SU-DHL-6 (cell line): Measurements from ENCODE around the gene VGLL3.

Experiments
- H2AFZ ChIP-seq: fragments of 200-600 bp; sonication (generic); 2 replicates; pipeline ENCODE4 v1.6.1; 2014; ENCODE audit warnings: low read depth, mild to moderate bottlenecking, moderate library complexity, mixed read lengths, antibody characterized with exemption, low read length; ENCODE audit not compliant: severe bottlenecking
- H3F3A ChIP-seq: fragments of 200-600 bp; shearing (Covaris generic); 2 replicates; pipeline ENCODE4 v1.6.0; 2016; ENCODE audit warnings: antibody characterized with exemption, mild to moderate bottlenecking; ENCODE audit not compliant: insufficient read depth
- H3K27ac ChIP-seq: fragments of 200-600 bp; sonication (generic); 2 replicates; pipeline ENCODE4 v1.5.1; 2016; ENCODE audit warnings: low read depth, mild to moderate bottlenecking, low read length, moderate library complexity, mixed read lengths
- H3K27me3 ChIP-seq: fragments of 200-600 bp; sonication (generic), shearing (Covaris generic); 2 replicates; pipeline ENCODE4 v1.6.0; 2014; ENCODE audit warnings: mild to moderate bottlenecking, low read length
- H3K36me3 ChIP-seq: fragments of 200-600 bp; sonication (generic); 2 replicates; pipeline ENCODE4 v1.6.1; 2014; ENCODE audit warnings: mild to moderate bottlenecking, low read length, mixed read lengths
- H3K4me2 ChIP-seq: fragments of 300-600, 200-600 bp; shearing (Covaris generic), sonication (generic); 2 replicates; pipeline ENCODE4 v1.6.0; 2014; ENCODE audit warnings: low read length, low read depth, mild to moderate bottlenecking; ENCODE audit not compliant: poor library complexity, severe bottlenecking
- H3K4me3 ChIP-seq: fragments of 200-600 bp; sonication (generic); 2 replicates; pipeline ENCODE4 v1.5.1; 2014; ENCODE audit warnings: antibody characterized with exemption, low read length, mild to moderate bottlenecking, mixed read lengths; ENCODE audit not compliant: insufficient read depth, poor library complexity, severe bottlenecking
- H3K79me2 ChIP-seq: fragments of 200-600 bp; sonication (generic); 2 replicates; pipeline ENCODE4 v1.6.1; 2014; ENCODE audit warnings: mild to moderate bottlenecking, low read length, moderate library complexity; ENCODE audit not compliant: insufficient read depth
- H3K9ac ChIP-seq: fragments of 200-600 bp; sonication (generic); 2 replicates; pipeline ENCODE4 v1.7.0; 2014; ENCODE audit warnings: mild to moderate bottlenecking, low read length
- H3K9me2 ChIP-seq: fragments of 200-600 bp; sonication (generic); replicated peaks from 2 replicates; pipeline ENCODE4 v1.6.1; 2014; ENCODE audit warnings: low read length; ENCODE audit not compliant: insufficient read depth
- H3K9me3 ChIP-seq: fragments of 200-600 bp; sonication (generic); 2 replicates; pipeline ENCODE4 v1.6.1; 2014; ENCODE audit warnings: low read length, mixed read lengths; ENCODE audit not compliant: insufficient read depth
- H4K20me1 ChIP-seq: fragments of 200-600 bp; sonication (generic); 2 replicates; pipeline ENCODE4 v1.6.1; 2014; ENCODE audit warnings: low read depth, mild to moderate bottlenecking, antibody characterized with exemption, low read length, moderate library complexity, mixed read lengths
- EZH2phosphoT487 ChIP-seq: fragments of 200-600 bp; sonication (generic), shearing (Covaris generic); conservative IDR thresholded peaks from 2 replicates; pipeline ENCODE4 v1.6.1; 2018; ENCODE audit warnings: mild to moderate bottlenecking, antibody characterized with exemption, low read length, moderate library complexity, mixed read lengths
- TF ChIP-seq, protein P1 (sequence below): fragments of 200-600 bp; sonication (generic); IDR thresholded peaks from one replicate; pipeline ENCODE4 v1.5.1; 2017; ENCODE audit warnings: antibody characterized with exemption, mild to moderate bottlenecking, low read length, moderate library complexity; ENCODE audit not compliant: insufficient read depth, poor library complexity, severe bottlenecking

Gene VGLL3

DNA sequence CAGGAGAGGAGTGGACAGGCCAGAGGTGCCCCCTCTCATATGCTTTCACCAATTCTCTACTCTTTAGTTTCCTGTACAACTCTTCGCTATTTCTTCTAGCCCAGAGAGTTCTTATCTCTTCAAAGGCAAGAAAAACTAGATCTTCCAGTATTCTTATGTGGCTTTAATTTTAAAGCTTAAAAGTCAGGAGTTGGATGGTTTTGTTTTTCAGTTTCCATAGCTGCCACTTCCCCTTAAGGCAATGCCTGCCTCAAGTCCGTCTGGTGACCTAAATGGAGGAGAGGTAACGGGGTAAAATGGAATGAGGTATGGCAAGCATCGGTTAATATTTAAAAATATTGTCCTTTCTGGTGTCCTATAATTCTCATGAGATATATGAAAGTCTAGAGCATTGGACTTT is 11.4 kb upstream of the VGLL3 start:
- Histone ChIP-seq H3K4me3 (no peak overlapping the region), H3K9me3 (no peaks in the 10 kb centered on the region), H4K20me1 (no peaks in the 10 kb centered on the region), H3K9me2 (no peaks in the 10 kb centered on the region), H3K79me2 (no peaks in the 10 kb centered on the region), H3F3A (no peaks in the 10 kb centered on the region), H3K27ac (no peak overlapping the region), H3K27me3 (no peaks in the 10 kb centered on the region), H3K4me2 (no peak overlapping the region), H3K9ac (no peak overlapping the region), H2AFZ (no peak overlapping the region), H3K36me3 (no peaks in the 10 kb centered on the region)
- TF ChIP-seq EZH2phosphoT487 = no peak
- TF ChIP-seq, protein P1, sequence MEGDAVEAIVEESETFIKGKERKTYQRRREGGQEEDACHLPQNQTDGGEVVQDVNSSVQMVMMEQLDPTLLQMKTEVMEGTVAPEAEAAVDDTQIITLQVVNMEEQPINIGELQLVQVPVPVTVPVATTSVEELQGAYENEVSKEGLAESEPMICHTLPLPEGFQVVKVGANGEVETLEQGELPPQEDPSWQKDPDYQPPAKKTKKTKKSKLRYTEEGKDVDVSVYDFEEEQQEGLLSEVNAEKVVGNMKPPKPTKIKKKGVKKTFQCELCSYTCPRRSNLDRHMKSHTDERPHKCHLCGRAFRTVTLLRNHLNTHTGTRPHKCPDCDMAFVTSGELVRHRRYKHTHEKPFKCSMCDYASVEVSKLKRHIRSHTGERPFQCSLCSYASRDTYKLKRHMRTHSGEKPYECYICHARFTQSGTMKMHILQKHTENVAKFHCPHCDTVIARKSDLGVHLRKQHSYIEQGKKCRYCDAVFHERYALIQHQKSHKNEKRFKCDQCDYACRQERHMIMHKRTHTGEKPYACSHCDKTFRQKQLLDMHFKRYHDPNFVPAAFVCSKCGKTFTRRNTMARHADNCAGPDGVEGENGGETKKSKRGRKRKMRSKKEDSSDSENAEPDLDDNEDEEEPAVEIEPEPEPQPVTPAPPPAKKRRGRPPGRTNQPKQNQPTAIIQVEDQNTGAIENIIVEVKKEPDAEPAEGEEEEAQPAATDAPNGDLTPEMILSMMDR = no peak

DNA sequence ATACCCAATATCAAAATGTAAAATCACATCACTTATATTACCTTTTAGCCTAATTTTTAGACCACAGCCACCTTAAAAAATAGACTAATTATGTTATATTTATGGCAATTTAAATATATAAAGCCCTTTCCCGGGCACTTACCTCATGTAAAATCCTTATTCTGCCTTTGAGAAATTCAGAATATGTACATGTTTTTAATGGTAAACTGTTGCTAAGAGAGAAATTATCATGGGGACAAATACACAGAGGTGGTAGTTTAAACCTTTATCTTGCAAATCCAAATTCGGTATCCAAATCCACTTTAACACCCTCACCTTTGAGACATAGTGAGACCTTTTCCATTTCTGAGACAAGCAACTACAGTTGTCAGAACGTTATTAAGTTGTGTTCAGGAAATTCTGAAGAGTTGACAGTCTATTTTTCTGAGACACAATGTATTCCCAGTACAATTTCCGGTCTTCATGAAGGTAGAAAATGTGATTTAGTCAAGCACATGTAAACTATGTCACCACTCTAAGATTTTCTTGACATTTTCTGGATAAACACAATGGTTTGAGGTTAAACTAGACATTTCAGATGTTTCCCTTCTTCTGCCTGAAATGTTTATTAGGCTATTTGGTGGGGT is 10.6 kb upstream of the VGLL3 start:
- Histone ChIP-seq H3K9me3 (no peaks in the 10 kb centered on the region), H3K9ac (no peak overlapping the region), H3K36me3 (no peaks in the 10 kb centered on the region), H4K20me1 (no peaks in the 10 kb centered on the region), H3F3A (no peaks in the 10 kb centered on the region), H3K27me3 (no peaks in the 10 kb centered on the region), H2AFZ (no peak overlapping the region), H3K27ac (no peak overlapping the region), H3K4me2 (no peak overlapping the region), H3K9me2 (no peaks in the 10 kb centered on the region), H3K4me3 (no peak overlapping the region), H3K79me2 (no peaks in the 10 kb centered on the region)
- TF ChIP-seq, protein P1 = no peak
- TF ChIP-seq EZH2phosphoT487 = no peak

DNA sequence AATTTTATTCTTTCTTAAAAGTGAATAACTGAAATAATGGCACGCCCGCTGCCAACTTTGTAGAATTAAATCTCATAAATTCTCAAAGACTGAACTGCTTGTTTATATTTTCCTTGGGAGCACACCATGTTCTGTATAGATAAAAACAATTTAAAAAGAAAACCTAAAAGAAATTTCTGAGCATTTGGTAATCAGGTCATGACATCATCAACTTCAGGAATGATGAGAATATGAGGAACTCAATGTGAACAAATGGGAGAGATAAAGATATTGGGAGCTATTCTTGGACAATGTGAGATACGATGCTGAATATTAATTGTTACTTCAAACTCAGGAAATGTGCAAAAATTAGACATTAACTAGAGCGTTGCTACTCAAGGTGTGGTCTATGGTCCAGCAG is 10.0 kb upstream of the VGLL3 start:
- Histone ChIP-seq H2AFZ (no peak overlapping the region), H3K4me3 (no peak overlapping the region), H3F3A (no peaks in the 10 kb centered on the region), H3K9me3 (no peaks in the 10 kb centered on the region), H4K20me1 (no peaks in the 10 kb centered on the region), H3K4me2 (no peak overlapping the region), H3K9me2 (no peaks in the 10 kb centered on the region), H3K27me3 (no peaks in the 10 kb centered on the region), H3K27ac (no peak overlapping the region), H3K9ac (no peak overlapping the region), H3K36me3 (no peaks in the 10 kb centered on the region), H3K79me2 (no peaks in the 10 kb centered on the region)
- TF ChIP-seq, protein P1 = no peak

DNA sequence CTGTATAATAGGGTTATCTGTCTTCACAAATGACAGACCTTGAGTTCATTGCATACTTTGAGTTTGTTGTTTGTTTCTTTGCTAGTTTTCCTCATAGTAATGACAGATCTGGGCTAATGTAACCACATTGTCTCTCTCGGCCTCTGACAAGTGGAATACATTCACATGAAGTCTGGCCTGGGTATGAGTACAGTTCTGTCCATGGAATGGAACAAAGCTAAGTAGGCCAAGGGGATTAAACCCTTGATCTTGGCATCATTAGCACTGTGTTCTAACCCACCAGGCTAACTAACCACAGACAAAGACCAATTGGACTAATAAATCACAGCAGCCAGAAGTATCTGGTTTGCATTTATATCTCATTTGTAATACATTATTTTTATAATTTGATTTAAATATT is 7.6 kb upstream of the VGLL3 start:
- Histone ChIP-seq H3K9me2 (no peaks in the 10 kb centered on the region), H3K36me3 (no peaks in the 10 kb centered on the region), H3K27ac (no peak overlapping the region), H4K20me1 (no peaks in the 10 kb centered on the region), H3K4me3 (no peak overlapping the region), H3K4me2 (no peak overlapping the region), H3K9me3 (no peaks in the 10 kb centered on the region), H3K27me3 (no peaks in the 10 kb centered on the region), H3K79me2 (no peaks in the 10 kb centered on the region), H2AFZ (no peak overlapping the region), H3K9ac (no peak overlapping the region), H3F3A (no peaks in the 10 kb centered on the region)
- no peak for TF ChIP-seq EZH2phosphoT487
- TF ChIP-seq, protein P1 = no peak
